ENCODE measurements around the gene KLLN. TPM values are rescaled to one million over a fixed set of nuclear protein-coding genes. Genes with fewer than 3 reads are reported as not detected.

The KLLN gene
- total and polyA plus RNA-seq, 2 of the 13 experiments (the other 11 are each of a cell fraction or from before 2014, with no cell fraction given): 0.08 to 0.44 TPM

GRCh38 chr10:87817609-87818504 lies 45.5 kb downstream of the KLLN start, which contains the start of gene ATAD1 (continued):
- TF ChIP-seq PRMT3 (CRISPR knock-in tag; IDR thresholded peaks at IDR 0.05; ENCODE audit: borderline replicate concordance, low read depth): no peak
- TF ChIP-seq ZBTB37 (CRISPR knock-in tag; IDR thresholded peaks at IDR 0.05): 0 out of 2 replicates have a peak, but pooled peaks have one; percentile 59
- peak; percentile 11; the same call in 1 of the 2 replicates for TF ChIP-seq E2F5 (CRISPR knock-in tag; conservative IDR thresholded peaks at IDR 0.05)
- peak; percentile 52; the same call in 1 of the 2 replicates for TF ChIP-seq IRF2 (CRISPR knock-in tag; IDR thresholded peaks at IDR 0.05)
- TF ChIP-seq FUBP1 (CRISPR knock-in tag; IDR thresholded peaks at IDR 0.05; ENCODE audit: borderline replicate concordance): no peak
- no peak; the same call in 1 of the 2 replicates for TF ChIP-seq ZFP82 (CRISPR knock-in tag; IDR thresholded peaks at IDR 0.05; ENCODE audit: borderline replicate concordance)
- TF ChIP-seq ZGPAT (CRISPR knock-in tag; IDR thresholded peaks at IDR 0.05): peak; percentile 63
- peak; percentile 48 for TF ChIP-seq POGZ (CRISPR knock-in tag; IDR thresholded peaks at IDR 0.05)
- TF ChIP-seq ZNF772 (CRISPR knock-in tag; IDR thresholded peaks at IDR 0.05): peak; percentile 59
- TF ChIP-seq HNRNPK (IDR thresholded peaks at IDR 0.05; ENCODE audit: low read depth, low read length, poor library complexity, severe bottlenecking): no peak
- TF ChIP-seq ZNF101 (CRISPR knock-in tag; IDR thresholded peaks at IDR 0.05; ENCODE audit: borderline replicate concordance, low read depth): peak; percentile 54; the same call in 1 of the 2 replicates
- peak; percentile 74; the same call in 1 of the 2 replicates for TF ChIP-seq GMEB1 (CRISPR knock-in tag; IDR thresholded peaks at IDR 0.05; ENCODE audit: borderline replicate concordance)
- no peak for TF ChIP-seq BRCA1 (CRISPR knock-in tag; IDR thresholded peaks at IDR 0.05)
- peak; percentile 45; the same call in 1 of the 2 replicates for TF ChIP-seq BORCS8-MEF2B (CRISPR knock-in tag; IDR thresholded peaks at IDR 0.05)
- TF ChIP-seq ZNF724P (CRISPR knock-in tag; IDR thresholded peaks at IDR 0.05; ENCODE audit: borderline replicate concordance): 0 out of 2 replicates have a peak, but pooled peaks have one; percentile 27
- TF ChIP-seq NR2F1 (CRISPR knock-in tag; IDR thresholded peaks at IDR 0.05): 0 out of 4 replicates have a peak, but pooled peaks of 1 of the 2 experiments have one; percentile 28
- TF ChIP-seq ZFP91 (CRISPR knock-in tag; IDR thresholded peaks at IDR 0.05; ENCODE audit: borderline replicate concordance): peak; percentile 91; the same call in 1 of the 2 replicates

Measured in HepG2 (cell line).